RWPE1 (cell line): ENCODE measurements around the gene STARD5.

ENCODE experiments used
- CTCF ChIA-PET: fragments of 350-600 bp; sonication (Branson Sonifier 250); formaldehyde crosslinking; extraction: SDS; loops from one replicate; lab custom pipeline; 2021; lab: Yijun Ruan, JAX
- POLR2A ChIA-PET: fragments of 400-600 bp; formaldehyde crosslinking; extraction: SDS; loops from one replicate; lab custom pipeline; 2020; ENCODE audit warnings: antibody characterized with exemption; ENCODE audit not compliant: low non-redundant PET; lab: Yijun Ruan, JAX
- DNase-seq: peaks from one replicate; pipeline ENCODE4 v3.0.0; 2012; ENCODE audit warnings: low spot score
- H3K27ac ChIP-seq: fragments of 450-650 bp; 2 replicates; pipeline ENCODE4 v1.5.1; 2017
- CTCF ChIP-seq: fragments of 450-650 bp; conservative IDR thresholded peaks from 2 replicates; pipeline ENCODE4 v1.5.1; 2017; ENCODE audit warnings: low read depth, mild to moderate bottlenecking

STARD5 gene

DNA sequence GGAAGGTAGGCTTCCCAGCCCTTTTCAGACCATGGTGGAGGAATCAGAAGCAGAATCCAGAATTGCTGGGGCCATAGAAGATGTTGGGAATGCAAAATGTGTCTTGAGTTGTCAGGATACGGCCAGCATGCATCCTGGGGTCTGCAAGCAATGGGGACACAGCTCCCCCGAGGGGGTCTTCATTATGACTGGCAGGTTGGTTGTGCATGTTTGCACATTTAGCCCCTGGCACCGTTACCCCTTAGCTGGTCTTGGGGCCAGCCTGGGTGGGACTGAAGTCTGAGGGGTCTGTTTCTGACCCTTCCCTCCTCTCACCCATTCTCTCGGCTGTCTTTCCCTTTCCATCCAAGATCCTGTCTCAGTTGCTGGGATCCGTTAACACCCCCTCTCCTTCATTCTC, 50.7 kb downstream of the STARD5 start:
- no peak overlapping the region for H3K27ac ChIP-seq
- CTCF ChIA-PET = interaction anchor here (5.0 kb wide), 1 partner anchor 127 kb away, joined by 35 read pairs; no protein-coding TSS in a partner anchor
- POLR2A ChIA-PET = no interaction called here
- no peak for TF ChIP-seq CTCF
- DNase-seq = no peak

DNA sequence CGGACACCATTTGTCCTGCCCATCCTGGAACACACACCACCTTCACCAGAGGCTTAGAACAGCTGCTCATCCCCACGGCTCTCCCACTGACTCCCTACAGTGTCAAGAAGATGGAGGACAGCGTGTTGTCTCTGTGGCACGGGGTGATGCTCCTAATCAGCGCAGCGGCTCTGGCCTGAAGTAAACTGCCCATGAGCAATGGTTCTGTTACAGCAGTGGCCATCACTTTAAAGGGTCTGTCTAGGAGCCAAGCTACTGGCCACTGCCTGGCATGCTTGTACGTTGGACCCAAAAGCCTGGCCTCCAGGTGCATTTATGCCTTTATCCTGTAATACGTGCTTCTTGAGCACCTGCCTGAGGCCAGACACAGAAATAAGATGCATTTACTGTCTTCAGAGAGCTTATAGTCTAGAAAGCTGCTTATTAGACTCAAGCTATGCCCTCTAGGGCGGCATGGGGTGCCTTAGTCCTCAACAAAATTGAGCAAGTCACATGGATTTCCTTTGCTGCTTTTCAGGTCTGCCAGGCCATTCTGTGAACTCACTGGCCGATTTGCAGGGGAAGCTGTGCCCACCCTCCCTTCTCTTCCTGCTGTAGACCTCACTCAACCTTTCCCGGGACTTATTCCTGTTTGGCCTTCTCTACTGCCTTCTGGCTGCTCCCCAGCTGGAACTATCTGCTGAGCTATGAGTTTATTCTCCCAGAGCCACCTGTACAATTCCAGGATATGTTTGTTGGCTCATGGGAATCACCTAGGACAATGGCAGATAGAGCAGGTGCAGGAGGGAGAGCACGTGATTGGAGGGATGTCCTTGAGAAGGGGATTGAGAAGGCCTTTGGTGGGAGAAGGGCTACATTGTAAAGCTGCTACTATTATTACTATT, 51.9 kb downstream of the STARD5 start:
- no peak for DNase-seq
- H3K27ac ChIP-seq = no peak overlapping the region
- POLR2A ChIA-PET = no interaction called here
- CTCF ChIA-PET = interaction anchor here (1.0 to 5.0 kb wide), 3 partner anchors 129 to 166 kb away, joined by 3 to 35 read pairs (median 5); no protein-coding TSS in a partner anchor
- no peak for TF ChIP-seq CTCF

DNA sequence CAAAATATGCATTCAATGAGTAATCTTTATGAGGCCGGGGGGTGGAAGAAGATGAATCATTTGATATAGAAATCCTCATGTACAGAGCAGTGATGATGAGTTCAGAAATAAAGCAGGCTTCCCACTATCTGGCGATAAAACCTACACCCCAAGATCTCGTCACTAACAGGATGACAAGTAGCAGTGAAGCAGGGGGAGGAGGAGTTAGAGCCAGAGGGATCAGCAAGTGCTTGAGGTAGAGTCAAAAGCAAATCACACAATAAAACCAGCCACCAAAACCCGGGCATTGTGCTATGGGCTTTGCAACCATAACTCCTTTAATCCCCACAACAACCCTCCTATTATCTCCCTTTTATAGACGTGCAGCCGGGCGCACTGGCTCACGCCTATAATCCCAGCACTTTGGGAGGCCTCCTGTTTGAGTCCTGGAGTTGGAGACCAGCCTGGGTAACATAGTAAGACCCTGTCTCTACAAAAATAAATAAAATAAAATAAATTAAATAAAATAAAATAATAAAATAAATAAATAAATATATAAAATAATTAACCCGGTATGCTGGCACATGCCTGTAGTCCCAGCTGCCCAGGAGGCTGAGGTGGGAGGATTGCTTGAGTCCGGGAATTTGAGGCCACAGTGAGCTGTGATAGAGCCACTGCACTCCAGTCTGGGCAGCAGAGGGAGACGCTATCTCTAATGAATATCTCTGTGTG, 53.0 kb downstream of the STARD5 start:
- CTCF ChIA-PET = interaction anchor here (1.1 to 5.0 kb wide), 2 partner anchors 130 kb away, joined by 3 to 35 read pairs; no protein-coding TSS in a partner anchor
- TF ChIP-seq CTCF = no peak
- no peak overlapping the region for H3K27ac ChIP-seq
- POLR2A ChIA-PET = no interaction called here
- DNase-seq = peak; percentile 31

DNA sequence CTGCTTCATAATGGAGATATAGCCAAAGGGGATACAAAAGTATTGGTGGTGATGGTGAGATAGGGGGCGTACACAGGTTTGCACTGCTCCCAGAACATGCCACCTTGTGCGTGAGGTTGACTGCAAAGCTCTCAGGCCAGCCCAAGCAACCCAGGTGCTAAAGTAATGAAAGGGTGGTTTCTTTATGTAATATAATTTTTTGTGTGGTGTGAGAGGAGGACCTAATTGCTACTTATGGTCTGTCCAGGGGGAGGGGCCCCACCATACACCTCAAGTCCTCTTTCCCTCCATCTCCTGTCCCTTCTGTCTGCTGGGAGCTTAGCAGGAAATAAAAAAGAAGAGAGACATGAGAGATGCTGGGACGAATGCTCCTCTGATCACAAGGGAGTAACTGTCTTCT, 53.8 kb downstream of the STARD5 start:
- ChIA-PET CTCF (interaction anchor here (1.1 kb wide), 1 partner anchor 131 kb away, joined by 3 read pairs; no protein-coding TSS in a partner anchor), POLR2A (no interaction called here)
- H3K27ac ChIP-seq = no peak overlapping the region
- TF ChIP-seq CTCF = no peak
- DNase-seq = no peak

GRCh38 chr15:81268881-81269601, 54.9 kb downstream of the STARD5 start:
- ChIA-PET CTCF (interaction anchor here (0.5 to 4.4 kb wide), 3 partner anchors 132 to 252 kb away, joined by 3 to 103 read pairs (median 4); no protein-coding TSS in a partner anchor), POLR2A (no interaction called here)
- no peak for DNase-seq
- no peak for TF ChIP-seq CTCF
- no peak overlapping the region for H3K27ac ChIP-seq

- no peak for DNase-seq
- no peak overlapping the region for H3K27ac ChIP-seq
- POLR2A ChIA-PET = no interaction called here
- CTCF ChIA-PET = interaction anchor here (0.6 to 4.4 kb wide), 5 partner anchors 97 to 1708 kb away, joined by 3 to 103 read pairs (median 3); no protein-coding TSS in a partner anchor
- no peak for TF ChIP-seq CTCF
Observed at GRCh38 chr15:81268340-81268739, 55.6 kb downstream of the STARD5 start.
